Left cardiac atrium (tissue), 4 donors: Measurements from ENCODE around the gene NOC4L. TPM values are rescaled to one million over a fixed set of nuclear protein-coding genes. Genes with fewer than 3 reads are reported as not detected.
A peak's percentile ranks its signal among the peaks of the same experiment; 100 is the strongest.

ENCODE experiments used
- ATAC-seq, 2 donors: fragments of 200-7000 bp; cut with Tn5 transposase; one replicate each; pipeline ENCODE4 v1.9.1; 2020; ENCODE audit warnings: mild to moderate bottlenecking in 2 of 2, moderate library complexity in 2 of 2
- DNase-seq: peaks from one replicate; pipeline ENCODE4 v3.0.0-alpha.2; 2020
- intact Hi-C, 2 donors: fragments of 100-400 bp; cut with DNase I; formaldehyde crosslinking; loops; one replicate each; pipeline versions ENCODE4 v1.14.1 to v1.15.1; 2022 to 2023
- total RNA-seq, 2 donors: library from RNA; stranded (reverse); fragmentation: NEBNext Ultra II Directional; extraction: Animal tissue kit (Norgen Biotek cat#: 25700); gene quantifications; one replicate each; pipeline ENCODE4 v1.2.1, GENCODE V29; 2021
- donor health status: DM: no; HTN: yes; CAD: no.
- donor health status: DM: no; HTN: yes; CAD: no; lungs with severe emphysema.
- donor health status: DM: yes; HTN: yes; CAD: no.
- donor health status: Dilated cardiomyopathy.

Gene NOC4L
- total RNA-seq, 2 donors from 2014 or later, result 8.4 to 10.9 TPM

DNA sequence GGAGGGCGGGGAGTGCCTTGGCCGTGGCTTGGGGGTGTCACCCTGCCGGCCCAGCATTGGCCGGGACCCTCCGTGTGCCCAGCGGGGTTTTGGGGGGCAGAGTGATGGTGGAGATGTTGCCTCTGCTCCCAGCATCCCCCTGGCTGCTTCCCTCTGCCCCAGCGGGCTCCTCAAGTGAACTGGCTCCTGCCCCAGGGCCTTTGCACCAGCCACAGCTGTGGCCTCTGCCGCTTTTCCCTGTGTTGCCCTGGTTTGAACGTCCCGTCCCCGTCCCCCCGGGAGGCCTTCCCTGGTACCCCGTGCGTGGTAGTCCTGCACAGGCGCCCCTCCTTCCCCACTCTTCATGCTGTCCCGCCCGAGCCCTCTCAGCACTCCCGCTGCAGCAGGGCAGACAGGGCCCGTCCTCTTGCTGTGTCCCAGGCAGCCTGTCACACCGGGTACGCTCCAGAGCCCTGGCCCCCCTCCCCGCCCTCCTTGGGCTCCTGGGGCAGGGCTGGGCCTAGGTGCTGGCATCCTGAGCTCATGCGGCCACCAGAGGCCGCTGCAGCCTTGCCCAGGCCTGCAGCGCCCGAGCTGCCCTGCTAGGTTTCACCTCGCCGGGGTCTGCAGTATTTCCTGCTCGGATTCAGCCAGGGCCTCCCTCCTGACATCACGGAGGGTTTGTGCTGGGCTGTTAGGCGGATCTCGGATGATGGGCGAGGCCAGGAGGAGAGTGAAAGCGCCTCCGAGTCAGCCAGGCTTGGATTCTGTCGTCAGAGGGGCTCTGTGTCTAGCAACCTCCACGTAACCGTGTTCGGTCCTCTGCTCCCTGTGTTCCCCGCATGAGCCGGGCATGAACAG is 9.5 kb downstream of the NOC4L start:
- intact Hi-C loops, result loop anchor here (10.0 kb wide), 3 partner anchors 61 to 261 kb away; no protein-coding TSS in a partner anchor
- ATAC-seq (peak; percentile 91 to 94), DNase-seq (peak; percentile 72)

DNA sequence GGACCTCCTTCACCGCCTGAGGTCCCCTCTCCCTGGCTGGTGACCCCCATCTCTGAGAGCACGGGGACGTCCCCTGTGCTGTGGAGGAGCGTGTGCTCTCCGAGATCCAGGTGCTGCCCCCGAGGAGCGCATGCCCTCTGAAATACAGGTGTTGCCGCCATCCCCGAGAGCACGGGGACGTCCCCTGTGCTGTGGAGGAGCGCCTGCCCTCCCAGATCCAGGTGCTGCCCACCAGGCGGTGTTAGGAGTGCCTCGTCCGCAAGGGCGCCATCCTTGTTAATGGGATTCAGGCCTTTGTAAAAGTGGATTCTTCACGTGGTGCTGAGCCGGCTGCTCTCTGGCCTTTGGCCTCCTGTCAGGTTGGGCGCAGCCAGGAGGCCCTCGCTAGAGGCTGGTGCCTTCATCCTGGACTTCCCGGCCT is 10.1 kb downstream of the NOC4L start:
- intact Hi-C loops, result loop anchor here (10.0 kb wide), 3 partner anchors 60 to 260 kb away; no protein-coding TSS in a partner anchor
- DNase-seq (peak; percentile 17), ATAC-seq (no peak)

DNA sequence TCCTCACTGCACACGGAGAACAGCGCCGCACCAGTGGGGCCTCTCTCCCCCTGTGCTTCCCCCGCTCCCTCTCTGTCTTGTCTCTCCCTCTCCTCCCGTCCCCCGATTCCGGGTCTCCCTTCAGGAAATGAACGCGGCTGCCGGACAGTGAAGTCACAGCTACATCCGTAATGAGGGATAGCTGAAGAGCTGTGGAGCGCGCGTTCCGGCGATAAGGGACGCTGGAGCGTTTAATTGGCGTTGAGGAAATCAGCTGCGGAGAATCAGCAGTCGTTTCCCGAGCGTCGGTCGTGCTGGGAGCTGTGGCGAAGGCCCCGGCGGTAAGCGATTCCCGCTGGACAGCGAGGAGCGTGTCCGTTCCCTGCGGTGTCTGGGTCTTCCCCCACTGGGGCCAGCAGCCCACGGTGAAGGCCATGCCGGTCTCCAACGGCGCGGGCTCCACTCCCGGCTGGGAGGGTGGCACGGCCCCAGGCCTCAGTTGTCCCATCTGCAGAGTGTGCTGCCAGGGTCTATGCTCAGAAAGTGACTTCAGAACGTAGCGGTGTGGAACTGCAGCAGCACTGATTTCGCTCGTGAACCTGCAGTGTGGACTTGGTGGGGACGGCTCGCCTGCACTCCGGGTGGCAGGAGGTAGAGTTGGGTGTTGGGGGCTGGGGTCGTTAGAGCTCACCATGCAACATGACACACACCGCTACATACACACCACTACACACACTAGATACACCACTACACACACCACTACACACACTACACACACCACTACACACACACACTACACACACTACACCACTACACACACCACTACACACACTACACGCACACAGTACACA is 10.9 kb downstream of the NOC4L start:
- ATAC-seq (no peak), DNase-seq (peak; percentile 17)
- intact Hi-C loops, result loop anchor here (10.0 kb wide), 3 partner anchors 60 to 260 kb away; no protein-coding TSS in a partner anchor

DNA sequence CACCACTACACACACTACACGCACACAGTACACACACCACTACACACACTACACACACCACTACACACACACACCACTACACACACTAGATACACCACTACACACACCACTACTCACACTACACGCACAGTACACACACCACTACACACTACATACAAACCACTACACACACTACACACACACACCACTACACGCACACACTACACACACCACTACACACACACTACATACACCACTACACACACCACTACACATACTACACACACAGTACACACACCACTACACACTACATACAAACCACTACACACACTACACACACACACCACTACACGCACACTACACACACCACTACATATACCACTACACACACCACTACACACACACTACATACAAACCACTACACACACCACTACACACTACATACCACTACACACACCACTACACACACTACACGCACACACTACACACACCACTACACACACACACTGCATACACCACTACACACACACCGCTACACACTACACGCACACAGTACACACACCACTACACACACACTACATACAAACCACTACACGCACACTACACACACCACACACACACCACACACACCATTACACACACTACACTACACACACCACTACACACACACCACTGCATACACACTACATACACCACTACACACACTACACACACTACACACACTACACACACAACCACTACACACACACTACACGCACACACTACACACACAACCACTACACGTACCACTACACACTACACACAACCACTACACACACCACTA is 11.7 kb downstream of the NOC4L start:
- no peak for ATAC-seq
- intact Hi-C loops, result loop anchor here (10.0 kb wide), 3 partner anchors 59 to 259 kb away; no protein-coding TSS in a partner anchor
- DNase-seq, result no peak

DNA sequence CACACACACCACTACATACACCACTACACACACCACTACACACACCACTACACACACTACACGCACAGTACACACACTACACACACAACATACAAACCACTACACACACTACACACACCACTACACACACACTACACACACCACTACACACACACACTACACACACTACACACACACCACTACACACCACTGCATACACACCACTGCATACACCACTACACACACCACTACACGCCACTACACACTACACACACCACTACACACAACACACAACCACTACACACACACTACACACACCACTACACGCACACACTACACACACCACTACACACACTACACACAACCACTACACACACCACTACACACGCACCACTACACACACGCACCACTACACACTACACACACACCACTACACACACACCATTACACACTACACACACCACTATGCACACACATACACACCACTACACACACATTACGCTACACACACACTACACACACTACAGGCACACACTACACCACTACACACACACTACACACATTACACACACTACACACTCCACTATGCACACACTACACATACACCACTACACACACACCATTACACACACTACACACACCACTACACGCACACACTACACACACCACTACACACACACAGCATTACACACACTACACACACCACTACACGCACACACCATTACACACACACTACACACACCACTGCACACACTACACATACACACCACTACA is 12.5 kb downstream of the NOC4L start:
- ATAC-seq, result no peak
- DNase-seq, result no peak
- intact Hi-C loops, result loop anchor here (10.0 kb wide), 3 partner anchors 58 to 258 kb away; no protein-coding TSS in a partner anchor

DNA sequence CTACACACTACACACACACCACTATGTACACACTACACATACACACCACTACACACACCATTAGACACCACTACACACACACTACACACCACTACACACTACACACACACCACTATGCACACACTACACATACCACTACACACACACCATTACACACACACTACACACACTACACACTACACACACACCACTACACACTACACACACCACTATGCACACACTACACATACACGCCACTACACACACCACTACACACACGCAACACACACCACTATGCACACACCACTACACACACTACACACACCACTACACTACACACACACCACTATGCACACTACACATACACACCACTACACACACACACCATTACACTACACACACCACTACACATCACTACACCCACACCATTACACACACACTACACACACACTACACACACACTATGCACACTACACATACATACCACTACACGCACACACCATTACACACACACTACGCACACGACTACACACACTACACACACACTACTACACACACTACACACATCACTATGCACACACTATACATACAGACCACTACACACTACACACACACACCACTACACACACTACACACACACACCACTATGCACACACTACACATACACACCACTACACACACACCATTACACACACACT is 13.6 kb downstream of the NOC4L start:
- no peak for ATAC-seq
- no peak for DNase-seq

DNA sequence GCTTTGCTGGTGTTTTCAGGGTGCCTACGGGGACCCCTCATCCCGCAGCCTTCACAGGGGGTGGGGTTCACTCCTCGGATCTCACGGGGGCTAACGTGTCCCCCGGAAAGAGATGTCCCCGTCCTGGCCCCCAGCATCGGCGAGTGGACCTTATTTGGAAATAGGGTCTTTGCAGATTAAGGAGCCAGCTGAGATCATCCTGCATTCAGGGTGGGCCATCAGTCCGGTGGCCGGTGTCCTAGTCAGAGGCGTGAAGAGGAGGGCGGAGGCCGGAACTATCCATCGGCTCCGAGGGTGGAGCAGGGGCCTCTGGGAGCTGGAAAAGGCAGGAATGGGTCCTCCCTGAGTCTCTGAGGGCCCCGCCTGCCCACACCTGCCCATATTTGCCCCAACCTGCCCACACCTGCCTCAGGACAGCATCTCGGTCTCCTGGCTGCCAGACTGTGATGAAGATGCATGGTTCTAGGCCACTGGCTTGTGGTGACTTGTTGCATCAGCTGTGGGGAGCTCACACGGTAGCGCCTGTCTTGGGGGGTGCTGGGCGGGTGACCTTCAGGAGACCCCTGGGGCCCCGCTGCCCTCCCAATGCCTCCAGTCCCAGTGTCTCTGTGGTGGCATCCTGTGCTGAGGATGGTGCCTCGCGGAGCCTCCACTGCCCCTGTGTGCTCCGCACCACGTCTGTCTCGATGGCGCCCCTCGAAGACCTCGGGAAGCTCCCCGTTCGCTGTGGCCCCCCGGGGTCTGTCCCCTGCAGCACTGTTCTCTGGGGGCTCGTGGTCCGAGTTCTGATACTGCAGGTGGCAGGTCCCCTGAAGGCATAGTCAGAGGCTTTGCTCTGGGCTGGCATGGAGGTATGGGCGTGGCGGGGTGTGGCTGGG is 14.7 kb downstream of the NOC4L start:
- ATAC-seq (no peak), DNase-seq (peak; percentile 16)
- intact Hi-C loops, result loop anchor here (10.0 kb wide), 3 partner anchors 56 to 256 kb away; no protein-coding TSS in a partner anchor

More for the DNA sequence above, 13.6 kb downstream of the NOC4L start:
- intact Hi-C loops, result loop anchor here (10.0 kb wide), 3 partner anchors 57 to 257 kb away; no protein-coding TSS in a partner anchor

DNA sequence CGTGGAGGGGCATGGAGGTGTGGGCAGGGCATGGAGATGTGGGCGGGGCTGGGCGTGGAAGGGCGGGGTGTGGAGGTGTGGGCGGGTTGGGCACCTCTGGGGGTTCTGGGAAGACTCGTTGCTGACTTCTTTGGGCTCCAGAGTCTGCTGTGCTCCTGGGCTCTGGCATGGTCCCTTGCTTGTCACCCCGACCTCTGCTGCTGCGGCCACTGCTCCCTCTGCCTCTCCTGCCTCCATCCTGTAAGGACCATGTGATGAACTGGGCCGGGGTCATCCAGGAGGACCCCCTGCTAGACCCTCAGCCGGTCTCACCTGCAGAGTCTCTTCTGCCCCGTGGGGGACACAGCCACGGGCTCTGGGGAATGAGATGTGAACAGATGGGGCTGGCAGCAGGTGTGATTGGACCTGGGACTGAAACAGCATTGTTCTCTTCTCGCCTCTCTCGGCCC is 15.3 kb downstream of the NOC4L start:
- ATAC-seq (no peak), DNase-seq (peak; percentile 11)
- intact Hi-C loops, result loop anchor here (10.0 kb wide), 3 partner anchors 55 to 255 kb away; no protein-coding TSS in a partner anchor

DNA sequence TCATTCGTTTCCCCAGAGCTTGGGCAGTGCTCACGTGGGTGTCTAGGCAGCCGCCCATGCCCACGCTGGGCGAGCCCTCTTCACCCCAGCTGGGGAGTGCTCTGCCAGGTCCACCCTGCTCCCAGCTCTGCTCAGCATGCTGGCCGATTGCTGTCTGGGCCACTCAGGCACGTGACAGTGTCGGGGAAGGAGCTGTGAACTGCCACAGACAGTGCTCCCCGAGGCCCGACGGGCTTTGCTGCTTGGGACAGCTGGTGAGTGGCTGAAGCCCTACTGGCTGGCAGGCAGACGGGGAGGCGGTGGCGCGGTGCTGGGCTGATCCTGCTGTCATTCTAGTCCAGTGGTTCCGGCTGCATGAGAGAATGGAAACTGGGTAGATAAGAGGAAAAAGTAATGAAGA is 15.8 kb downstream of the NOC4L start:
- peak; percentile 27 for DNase-seq
- intact Hi-C loops, result no loop called here
- ATAC-seq, result peak in 1 of 2 donors; percentile 24

DNA sequence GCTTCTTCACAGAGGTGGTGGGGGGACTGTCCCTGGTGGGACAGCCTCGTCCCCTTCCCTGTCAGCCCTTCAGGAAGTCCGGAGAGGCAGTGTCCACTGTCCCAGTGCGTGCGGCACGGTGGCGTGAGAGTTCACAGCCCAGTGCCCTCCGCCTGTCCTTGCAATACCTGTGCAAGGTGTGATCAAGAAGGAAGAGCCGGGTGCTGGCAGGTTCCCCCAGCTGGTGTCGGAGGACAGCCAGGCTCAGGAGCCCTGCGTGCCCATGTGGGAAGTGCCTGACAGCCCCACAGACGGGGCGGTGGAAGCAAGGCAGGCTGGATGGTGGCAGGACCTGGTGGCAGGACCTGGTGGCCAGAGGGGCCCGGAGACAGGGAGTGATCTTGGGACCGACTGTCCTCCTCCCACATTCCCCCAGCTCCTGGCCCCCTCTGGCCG is 16.4 kb downstream of the NOC4L start:
- ATAC-seq, result no peak
- DNase-seq, result peak; percentile 14
- intact Hi-C loops, result no loop called here

DNA sequence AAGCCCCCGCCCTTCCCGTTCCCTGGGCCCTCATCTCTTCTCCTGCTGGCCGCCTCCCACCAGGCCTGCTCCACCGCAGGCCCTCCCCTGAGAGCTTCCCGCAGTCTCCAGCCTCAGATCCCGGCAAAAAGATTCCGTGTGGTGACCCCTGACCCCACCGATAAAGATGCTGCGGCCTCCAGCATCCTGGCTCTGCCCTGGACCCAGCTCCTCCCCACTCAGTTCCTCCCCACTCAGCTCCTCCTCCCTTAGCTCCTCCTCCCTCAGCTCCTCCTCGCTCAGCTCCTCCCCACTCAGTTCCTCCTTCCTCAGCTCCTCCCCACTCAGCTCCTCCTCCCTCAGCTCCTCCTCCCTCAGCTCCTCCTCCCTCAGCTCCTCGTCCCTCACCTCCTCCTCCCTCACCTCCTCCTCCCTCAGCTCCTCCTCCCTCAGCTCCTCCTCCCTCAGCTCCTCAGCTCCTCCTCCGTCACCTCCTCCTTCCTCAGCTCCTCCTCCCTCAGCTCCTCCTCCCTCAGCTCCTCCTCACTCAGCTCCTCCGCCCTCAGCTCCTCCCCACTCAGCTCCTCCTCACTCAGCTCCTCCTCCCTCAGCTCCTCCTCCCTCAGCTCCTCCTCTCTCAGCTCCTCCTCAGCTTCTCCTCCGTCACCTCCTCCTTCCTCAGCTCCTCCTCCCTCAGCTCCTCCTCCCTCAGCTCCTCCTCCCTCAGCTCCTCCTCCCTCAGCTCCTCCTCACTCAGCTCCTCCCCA is 17.0 kb downstream of the NOC4L start:
- ATAC-seq (no peak), DNase-seq (peak; percentile 20)
- intact Hi-C loops, result no loop called here

DNA sequence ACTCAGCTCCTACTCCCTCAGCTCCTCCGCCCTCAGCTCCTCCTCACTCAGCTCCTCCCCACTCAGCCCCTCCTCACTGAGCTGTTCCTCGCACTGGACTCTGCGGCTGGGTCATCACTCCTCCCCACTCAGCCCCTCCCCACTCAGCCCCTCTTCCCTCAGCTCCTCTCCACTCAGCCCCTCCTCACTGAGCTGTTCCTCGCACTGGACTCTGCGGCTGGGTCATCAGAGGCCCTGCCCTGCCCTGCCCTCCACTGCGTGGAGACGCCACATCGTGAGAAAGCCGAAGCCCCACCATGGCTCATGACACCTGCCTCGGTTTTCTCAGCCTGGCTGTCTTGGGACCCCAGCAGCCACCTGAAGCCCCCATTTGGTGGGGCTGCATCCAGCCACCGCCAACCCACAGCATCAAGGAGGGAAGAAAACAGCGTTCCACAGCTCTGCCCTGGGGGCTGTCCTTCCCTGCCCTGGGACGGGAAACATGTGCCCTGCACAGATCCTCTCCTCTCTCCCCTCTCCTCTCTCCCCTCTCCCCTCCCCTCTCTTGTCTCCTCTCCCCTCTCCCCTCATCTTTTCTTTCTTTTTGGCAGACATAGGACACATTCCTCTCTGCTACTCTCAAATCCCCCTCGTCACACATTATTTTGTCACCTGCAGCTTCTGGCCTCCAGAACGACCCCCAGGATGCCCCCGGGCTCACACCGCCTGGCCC is 17.7 kb downstream of the NOC4L start:
- intact Hi-C loops, result no loop called here
- no peak for ATAC-seq
- peak; percentile 10 for DNase-seq

DNA sequence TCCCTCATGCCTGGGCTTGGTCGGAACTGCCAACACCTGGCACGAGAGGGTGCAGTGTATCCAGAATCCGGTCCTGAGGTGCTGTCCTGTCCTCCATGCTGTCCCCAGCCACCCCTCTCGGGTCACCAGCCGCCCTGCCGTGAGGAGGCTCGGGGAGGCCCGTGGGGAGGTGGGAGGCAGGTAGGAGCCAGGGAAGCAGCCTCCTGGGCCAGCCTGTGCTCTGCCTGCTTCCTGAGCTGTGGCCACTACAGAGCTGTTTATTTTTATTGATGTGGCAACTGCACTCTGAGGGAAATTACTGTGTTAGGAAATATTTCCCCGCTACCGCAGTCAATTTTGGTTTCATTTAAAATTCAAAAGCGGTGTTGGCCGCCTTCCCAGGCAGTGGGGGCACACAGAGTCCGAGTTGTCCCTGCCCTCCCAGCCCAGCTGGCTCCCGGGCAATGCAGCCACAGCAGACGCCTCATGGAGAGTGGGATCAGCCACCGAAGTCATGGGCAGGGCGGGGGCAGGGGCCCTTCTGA is 18.3 kb downstream of the NOC4L start:
- intact Hi-C loops, result no loop called here
- ATAC-seq, result peak; percentile 31 to 60
- peak; percentile 34 for DNase-seq

DNA sequence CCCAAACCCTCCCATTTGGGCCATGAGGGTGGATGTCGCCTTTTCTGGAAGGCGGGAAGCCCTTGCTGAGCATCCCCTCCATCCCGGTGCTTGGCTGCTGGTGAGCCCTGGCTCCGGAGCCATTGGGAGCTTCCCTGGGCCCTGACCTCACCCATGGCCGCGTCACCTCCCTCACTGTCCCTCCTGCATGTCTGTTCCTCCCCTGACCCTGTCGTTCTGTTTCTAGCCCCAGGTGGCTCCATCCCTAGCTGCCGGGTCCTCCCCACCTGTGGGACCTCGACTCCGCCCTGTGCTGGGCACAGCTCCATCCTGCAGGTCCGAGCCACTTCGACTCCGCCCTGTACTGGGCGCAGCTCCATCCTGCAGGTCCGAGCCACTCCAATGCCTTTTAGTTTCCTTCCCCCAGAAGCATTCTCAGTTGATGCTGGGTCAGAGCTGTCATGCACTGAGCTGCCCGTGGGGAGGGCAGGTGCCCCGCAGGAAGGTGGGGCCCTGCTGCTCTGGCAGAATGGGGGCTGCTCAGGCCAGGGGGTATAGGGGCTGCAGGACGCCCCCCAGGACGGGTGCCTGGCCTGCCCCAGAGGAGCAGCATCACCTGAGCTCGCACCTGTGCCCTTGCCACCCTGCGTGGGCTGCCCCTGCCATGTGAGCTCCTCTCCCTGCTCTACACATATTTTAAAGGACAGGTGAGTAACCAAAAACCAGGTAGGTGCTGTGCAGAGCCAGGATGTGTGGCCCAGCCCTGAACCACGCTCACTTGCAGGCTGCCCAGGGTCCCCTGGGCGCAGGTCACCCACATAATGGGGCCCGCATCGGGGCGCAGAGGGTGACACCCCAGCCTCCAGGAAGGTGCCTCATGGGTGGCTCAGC is 19.0 kb downstream of the NOC4L start:
- peak in 1 of 2 donors; percentile 9 for ATAC-seq
- intact Hi-C loops, result no loop called here
- DNase-seq, result peak; percentile 17
